H9 (cell line): ENCODE results near the gene KIF26A. TPM values are rescaled to one million over a fixed set of nuclear protein-coding genes. Genes with fewer than 3 reads are reported as not detected.

ENCODE experiments used
- DNase-seq: peaks from one replicate; pipeline ENCODE4 v3.0.0-alpha.2; 2017
- H2AFZ ChIP-seq: one replicate; pipeline ENCODE4 v1.6.1; 2013; ENCODE audit warnings: mild to moderate bottlenecking, low read length, control low read depth, moderate library complexity
- H2AK5ac ChIP-seq: 2 replicates; pipeline ENCODE4 v1.6.1; 2013; ENCODE audit warnings: low read length, control low read depth, mixed read lengths; ENCODE audit not compliant: insufficient read length
- H2BK120ac ChIP-seq: one replicate; pipeline ENCODE4 v1.6.1; 2013; ENCODE audit warnings: low read depth, mild to moderate bottlenecking, low read length, control low read depth, inconsistent platforms; ENCODE audit not compliant: poor library complexity, severe bottlenecking
- H2BK12ac ChIP-seq: 2 replicates; pipeline ENCODE4 v1.6.1; 2013; ENCODE audit warnings: low read length, control low read depth, mixed read lengths, low read depth; ENCODE audit not compliant: insufficient read length
- H2BK15ac ChIP-seq: 2 replicates; pipeline ENCODE4 v1.6.1; 2013; ENCODE audit warnings: low read depth, low read length, control low read depth
- H2BK20ac ChIP-seq: one replicate; pipeline ENCODE4 v1.6.1; 2013; ENCODE audit warnings: low read depth, mild to moderate bottlenecking, low read length, control low read depth, inconsistent platforms; ENCODE audit not compliant: poor library complexity, severe bottlenecking
- H2BK5ac ChIP-seq: 2 replicates; pipeline ENCODE4 v1.6.1; 2013; ENCODE audit warnings: low read length, control low read depth, mixed read lengths; ENCODE audit not compliant: insufficient read length
- H3K14ac ChIP-seq: 2 replicates; pipeline ENCODE4 v1.6.1; 2013; ENCODE audit warnings: low read length, control low read depth; ENCODE audit not compliant: insufficient read depth
- H3K18ac ChIP-seq: 2 replicates; pipeline ENCODE4 v1.6.1; 2013; ENCODE audit warnings: low read depth, mild to moderate bottlenecking, mixed read lengths, low read length, control low read depth; ENCODE audit not compliant: insufficient read length
- H3K23ac ChIP-seq: 2 replicates; pipeline ENCODE4 v1.6.1; 2013; ENCODE audit warnings: low read length, control low read depth, mixed read lengths, low read depth; ENCODE audit not compliant: insufficient read length
- H3K23me2 ChIP-seq: 2 replicates; pipeline ENCODE4 v1.6.1; 2013; ENCODE audit warnings: low read depth, mild to moderate bottlenecking, mixed read lengths, low read length, control low read depth; ENCODE audit not compliant: insufficient read length, poor library complexity, severe bottlenecking
- H3K27ac ChIP-seq: 2 replicates; pipeline ENCODE4 v1.5.1; 2013; ENCODE audit warnings: low read length, control low read depth, mixed read lengths, low read depth; ENCODE audit not compliant: insufficient read length
- H3K27me3 ChIP-seq: 2 replicates; pipeline ENCODE4 v1.6.1; 2013; ENCODE audit warnings: low read length, control low read depth, inconsistent platforms; ENCODE audit not compliant: insufficient read depth
- H3K4ac ChIP-seq: 2 replicates; pipeline ENCODE4 v1.6.1; 2013; ENCODE audit warnings: low read depth, mild to moderate bottlenecking, control low read depth, inconsistent platforms, low read length, moderate library complexity
- H3K4me1 ChIP-seq: 2 replicates; pipeline ENCODE4 v1.6.1; 2013; ENCODE audit warnings: low read length, control low read depth, inconsistent platforms; ENCODE audit not compliant: insufficient read depth
- H3K4me2 ChIP-seq: 2 replicates; pipeline ENCODE4 v1.6.1; 2013; ENCODE audit warnings: low read length, control low read depth, mixed read lengths; ENCODE audit not compliant: insufficient read length, insufficient read depth
- H3K56ac ChIP-seq: 2 replicates; pipeline ENCODE4 v1.6.1; 2013; ENCODE audit warnings: low read depth, mild to moderate bottlenecking, mixed read lengths, low read length, control low read depth; ENCODE audit not compliant: insufficient read length
- H3K79me1 ChIP-seq: 2 replicates; pipeline ENCODE4 v1.6.1; 2013; ENCODE audit warnings: low read depth, mild to moderate bottlenecking, moderate library complexity, low read length, control low read depth, inconsistent platforms; ENCODE audit not compliant: insufficient read depth, poor library complexity, severe bottlenecking
- H3K79me2 ChIP-seq: 2 replicates; pipeline ENCODE4 v1.6.1; 2013; ENCODE audit warnings: low read length, control low read depth, inconsistent platforms; ENCODE audit not compliant: insufficient read depth
- H3K9ac ChIP-seq: 2 replicates; pipeline ENCODE4 v1.6.1; 2013; ENCODE audit warnings: low read length, control low read depth, mixed read lengths; ENCODE audit not compliant: insufficient read length; ENCODE audit errors: extremely low read depth
- H3K9me3 ChIP-seq: one replicate; pipeline ENCODE4 v1.6.1; 2013; ENCODE audit warnings: low read depth, low read length, inconsistent platforms; ENCODE audit not compliant: control insufficient read depth
- H3T11ph ChIP-seq: one replicate; pipeline ENCODE4 v1.6.1; 2013; ENCODE audit warnings: mild to moderate bottlenecking, low read length, control low read depth, inconsistent platforms
- H4K20me1 ChIP-seq: one replicate; pipeline ENCODE4 v1.6.1; 2013; ENCODE audit not compliant: control insufficient read depth, insufficient read length, insufficient read depth
- H4K5ac ChIP-seq: 2 replicates; pipeline ENCODE4 v1.6.1; 2013; ENCODE audit warnings: low read depth, mild to moderate bottlenecking, mixed read lengths, low read length, control low read depth; ENCODE audit not compliant: insufficient read length
- H4K8ac ChIP-seq: replicated peaks from 2 replicates; pipeline ENCODE4 v1.6.1; 2013; ENCODE audit warnings: low read length, control low read depth, mixed read lengths, low read depth; ENCODE audit not compliant: insufficient read length
- H4K91ac ChIP-seq: 2 replicates; pipeline ENCODE4 v1.6.1; 2013; ENCODE audit warnings: low read depth, mild to moderate bottlenecking, moderate library complexity, mixed read lengths, low read length, control low read depth; ENCODE audit not compliant: insufficient read length
- H3K27ac Mint-ChIP-seq, 3 experiments: 2 replicates in 2 of 3; 3 replicates in 1 of 3; pipeline ENCODE4 v1.8.0; 2020 to 2021; ENCODE audit warnings: mixed read lengths in 3 of 3, mild to moderate bottlenecking in 1 of 3, moderate library complexity in 1 of 3
- H3K27me3 Mint-ChIP-seq: 2 replicates; pipeline ENCODE4 v1.8.0; 2021; ENCODE audit warnings: low read depth, mild to moderate bottlenecking, moderate library complexity, mixed read lengths
- H3K36me3 Mint-ChIP-seq, 3 experiments: 2 replicates in 2 of 3; 3 replicates in 1 of 3; pipeline ENCODE4 v1.8.0; 2020 to 2021; ENCODE audit warnings: low read depth in 3 of 3, mixed read lengths in 3 of 3; ENCODE audit not compliant: insufficient read depth in 1 of 3
- H3K4me1 Mint-ChIP-seq, 2 experiments: 2 replicates each; pipeline ENCODE4 v1.8.0; 2020; ENCODE audit warnings: mixed read lengths in 2 of 2
- H3K4me3 Mint-ChIP-seq, 2 experiments: 2 replicates in 1 of 2; 3 replicates in 1 of 2; pipeline ENCODE4 v1.8.0; 2020 to 2021; ENCODE audit warnings: mild to moderate bottlenecking in 2 of 2, mixed read lengths in 2 of 2, moderate library complexity in 1 of 2
- H3K9me3 Mint-ChIP-seq, 2 experiments: 2 replicates in 1 of 2; 3 replicates in 1 of 2; pipeline ENCODE4 v1.8.0; 2020; ENCODE audit warnings: mild to moderate bottlenecking in 2 of 2, mixed read lengths in 2 of 2, moderate library complexity in 1 of 2
- WGBS: extraction: QIAGEN DNeasy Blood & Tissue Kit; methylation state at CpG from one replicate; pipeline ENCODE4 v1.1.7; 2013; ENCODE audit warnings: missing lambda C conversion rate, low lambda C conversion rate, mixed read lengths; ENCODE audit not compliant: insufficient read length; ENCODE audit errors: extremely low coverage; 5-methylcytosine and 5-hydroxymethylcytosine counted together
- total RNA-seq: library from RNA; stranded (reverse); gene quantifications from 2 replicates; pipeline ENCODE4 v1.2.1, GENCODE V29; 2021
- TF ChIP-seq, protein P1 (sequence below): fragments of 200-600 bp; sonication (generic); conservative IDR thresholded peaks from 3 replicates; pipeline ENCODE4 v1.8.0; 2021; ENCODE audit warnings: antibody characterized with exemption, mild to moderate bottlenecking

Gene KIF26A
- total RNA-seq, 1 experiment from 2014 or later = 44.2 TPM

DNA sequence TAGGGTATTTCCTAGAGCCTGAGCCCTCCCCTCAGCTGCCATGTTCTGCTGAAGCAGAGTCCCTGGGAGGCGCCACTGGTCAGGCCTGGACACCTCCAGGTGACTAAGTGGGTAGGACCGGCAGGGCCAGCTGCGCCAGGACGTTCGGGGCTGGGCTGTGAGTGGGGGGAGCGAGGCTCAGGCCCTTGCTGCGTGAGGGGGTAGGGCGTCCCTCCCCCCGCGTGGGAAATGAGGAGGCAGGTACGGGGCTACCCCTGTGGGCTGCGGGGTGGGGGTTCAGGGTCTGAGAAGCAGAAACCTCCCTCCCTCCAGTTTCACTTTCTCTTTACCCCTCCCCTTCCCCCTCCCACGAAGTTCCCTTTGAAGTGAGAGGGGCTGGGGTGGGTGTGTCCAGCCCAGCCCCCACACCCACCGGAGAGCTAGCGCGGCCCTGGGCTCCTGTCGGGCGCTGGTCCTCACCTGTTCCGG lies 22.1 kb upstream of the KIF26A start:
- Histone ChIP-seq H4K5ac (no peak overlapping the region), H3K27me3 (peaks cover 7% of the 10 kb centered on the region; the same call in 1 of the 2 replicates)
- peaks cover 64% of the 10 kb centered on the region for H3K27me3 Mint-ChIP-seq

More for the DNA sequence above, 22.1 kb upstream of the KIF26A start:
- Mint-ChIP-seq H3K27ac (no peak overlapping the region), H3K9me3 (no peaks in the 10 kb centered on the region; a peak in 1 of 5 replicates), H3K4me3 (peak overlapping the region; percentile 36 to 63; a peak in 3 of 5 replicates), H3K4me1 (peaks cover 0 to 2% of the 10 kb centered on the region in 2 experiments; a peak in 1 of 4 replicates), H3K36me3 (no peaks in the 10 kb centered on the region; a peak in 1 of 7 replicates)
- no peak overlapping the region for H3K4ac ChIP-seq
- no peak overlapping the region for H3T11ph ChIP-seq
- H2BK20ac ChIP-seq = no peak overlapping the region
- WGBS = no CpG with 5 or more reads among the region's 19 CpGs
- no peak overlapping the region for H2AFZ ChIP-seq
- H3K14ac ChIP-seq = no peak overlapping the region
- peaks cover 7% of the 10 kb centered on the region for H3K23me2 ChIP-seq
- H2BK120ac ChIP-seq = no peak overlapping the region
- H4K20me1 ChIP-seq = no peaks in the 10 kb centered on the region
- no peak overlapping the region for H2BK12ac ChIP-seq
- no peaks in the 10 kb centered on the region for H3K79me2 ChIP-seq
- no peak overlapping the region for H2AK5ac ChIP-seq
- H4K8ac ChIP-seq = no peak overlapping the region
- no peaks in the 10 kb centered on the region for H3K79me1 ChIP-seq
- H3K9me3 ChIP-seq = no peaks in the 10 kb centered on the region
- H2BK5ac ChIP-seq = no peak overlapping the region
- no peak overlapping the region for H2BK15ac ChIP-seq
- H3K9ac ChIP-seq = no peak overlapping the region
- H3K4me1 ChIP-seq = no peaks in the 10 kb centered on the region; the same call in 1 of the 2 replicates
- H3K27ac ChIP-seq = no peak overlapping the region
- no peak overlapping the region for H4K91ac ChIP-seq
- no peak overlapping the region for H3K56ac ChIP-seq
- H3K18ac ChIP-seq = no peak overlapping the region
- no peak overlapping the region for H3K23ac ChIP-seq
- no peak overlapping the region for H3K4me2 ChIP-seq
- TF ChIP-seq, protein P1, sequence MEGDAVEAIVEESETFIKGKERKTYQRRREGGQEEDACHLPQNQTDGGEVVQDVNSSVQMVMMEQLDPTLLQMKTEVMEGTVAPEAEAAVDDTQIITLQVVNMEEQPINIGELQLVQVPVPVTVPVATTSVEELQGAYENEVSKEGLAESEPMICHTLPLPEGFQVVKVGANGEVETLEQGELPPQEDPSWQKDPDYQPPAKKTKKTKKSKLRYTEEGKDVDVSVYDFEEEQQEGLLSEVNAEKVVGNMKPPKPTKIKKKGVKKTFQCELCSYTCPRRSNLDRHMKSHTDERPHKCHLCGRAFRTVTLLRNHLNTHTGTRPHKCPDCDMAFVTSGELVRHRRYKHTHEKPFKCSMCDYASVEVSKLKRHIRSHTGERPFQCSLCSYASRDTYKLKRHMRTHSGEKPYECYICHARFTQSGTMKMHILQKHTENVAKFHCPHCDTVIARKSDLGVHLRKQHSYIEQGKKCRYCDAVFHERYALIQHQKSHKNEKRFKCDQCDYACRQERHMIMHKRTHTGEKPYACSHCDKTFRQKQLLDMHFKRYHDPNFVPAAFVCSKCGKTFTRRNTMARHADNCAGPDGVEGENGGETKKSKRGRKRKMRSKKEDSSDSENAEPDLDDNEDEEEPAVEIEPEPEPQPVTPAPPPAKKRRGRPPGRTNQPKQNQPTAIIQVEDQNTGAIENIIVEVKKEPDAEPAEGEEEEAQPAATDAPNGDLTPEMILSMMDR = no peak
- DNase-seq = peak; percentile 43
